Liver (tissue), 9 donors: Measurements from ENCODE around the gene BCL3. TPM values are rescaled to one million over a fixed set of nuclear protein-coding genes. Genes with fewer than 3 reads are reported as not detected.
A peak's percentile ranks its signal among the peaks of the same experiment; 100 is the strongest.

Experiments
- DNase-seq: peaks from one replicate; pipeline ENCODE4 v3.0.0-alpha.2; 2017; ENCODE audit warnings: low spot score
- H3K27ac ChIP-seq, 2 donors: one replicate each; pipeline ENCODE4 v1.7.0; 2013; ENCODE audit warnings: inconsistent platforms in 2 of 2, low read length in 2 of 2, control low read depth in 1 of 2, low read depth in 1 of 2, mild to moderate bottlenecking in 1 of 2
- H3K27me3 ChIP-seq, 4 donors: one replicate each; pipeline versions ENCODE4 v1.6.1 to v1.7.0; 2013; ENCODE audit warnings: low read length in 3 of 4, inconsistent platforms in 1 of 4, mild to moderate bottlenecking in 1 of 4, moderate library complexity in 1 of 4; ENCODE audit not compliant: control insufficient read depth in 4 of 4, insufficient read depth in 4 of 4
- H3K36me3 ChIP-seq, 4 donors: one replicate each; pipeline versions ENCODE4 v1.6.1 to v1.7.0; 2013; ENCODE audit warnings: low read length in 3 of 4, mild to moderate bottlenecking in 3 of 4, low read depth in 1 of 4, moderate library complexity in 1 of 4; ENCODE audit not compliant: control insufficient read depth in 4 of 4, insufficient read depth in 3 of 4
- H3K4me1 ChIP-seq, 4 donors: one replicate each; pipeline versions ENCODE4 v1.6.1 to v1.7.0; 2013; ENCODE audit warnings: low read length in 3 of 4, mild to moderate bottlenecking in 3 of 4, moderate library complexity in 1 of 4; ENCODE audit not compliant: control insufficient read depth in 4 of 4, insufficient read depth in 4 of 4
- H3K4me3 ChIP-seq, 3 donors: one replicate each; pipeline versions ENCODE4 v1.6.1 to v1.7.0; 2013; ENCODE audit warnings: low read length in 3 of 3, control low read depth in 1 of 3, low read depth in 1 of 3, mild to moderate bottlenecking in 1 of 3
- H3K9ac ChIP-seq, 2 donors: one replicate each; pipeline ENCODE4 v1.7.0; 2013; ENCODE audit warnings: low read length in 2 of 2, mild to moderate bottlenecking in 2 of 2, moderate library complexity in 2 of 2, control low read depth in 1 of 2, low read depth in 1 of 2
- H3K9me3 ChIP-seq, 4 donors: one replicate each; pipeline versions ENCODE4 v1.6.1 to v1.7.0; 2013; ENCODE audit warnings: low read length in 3 of 4; ENCODE audit not compliant: control insufficient read depth in 4 of 4
- ATF3 ChIP-seq: IDR thresholded peaks from 2 replicates; pipeline ENCODE4 v1.6.1; 2016; ENCODE audit warnings: antibody characterized with exemption
- CTCF ChIP-seq: fragments of 150-350 bp; IDR thresholded peaks from 2 replicates; pipeline ENCODE4 v1.5.1; 2017; ENCODE audit warnings: improper control_type of control experiment, low read depth, low read length; ENCODE audit not compliant: missing input control
- EGR1 ChIP-seq, 2 donors: IDR thresholded peaks; 2 replicates each; pipeline ENCODE4 v1.6.1; 2016 to 2018; ENCODE audit warnings: antibody characterized with exemption in 2 of 2, low read depth in 2 of 2
- FOXA1 ChIP-seq: IDR thresholded peaks from 2 replicates; pipeline ENCODE4 v1.6.1; 2016; ENCODE audit warnings: antibody characterized with exemption
- FOXA2 ChIP-seq: IDR thresholded peaks from 2 replicates; pipeline ENCODE4 v1.6.1; 2016; ENCODE audit warnings: antibody characterized with exemption
- GABPA ChIP-seq, 2 donors: IDR thresholded peaks in 1 of 2; conservative IDR thresholded peaks in 1 of 2; 2 replicates each; pipeline ENCODE4 v1.6.1; 2016; ENCODE audit warnings: antibody characterized with exemption in 2 of 2, mild to moderate bottlenecking in 1 of 2, moderate library complexity in 1 of 2
- HNF4A ChIP-seq, 2 donors: conservative IDR thresholded peaks; 2 replicates each; pipeline ENCODE4 v1.6.1; 2016; ENCODE audit warnings: antibody characterized with exemption in 2 of 2, mild to moderate bottlenecking in 2 of 2
- HNF4G ChIP-seq: IDR thresholded peaks from 2 replicates; pipeline ENCODE4 v1.6.1; 2016; ENCODE audit warnings: antibody characterized with exemption
- JUND ChIP-seq, 2 donors: IDR thresholded peaks; 2 replicates each; pipeline ENCODE4 v1.6.1; 2016; ENCODE audit warnings: antibody characterized with exemption in 2 of 2
- MAX ChIP-seq: IDR thresholded peaks from 2 replicates; pipeline ENCODE4 v1.6.1; 2016; ENCODE audit warnings: antibody characterized with exemption
- NR2F2 ChIP-seq: IDR thresholded peaks from 2 replicates; pipeline ENCODE4 v1.6.1; 2016; ENCODE audit warnings: antibody characterized with exemption
- RAD21 ChIP-seq, 2 donors: IDR thresholded peaks; 2 replicates each; pipeline ENCODE4 v1.6.1; 2016; ENCODE audit warnings: antibody characterized with exemption in 2 of 2, mild to moderate bottlenecking in 2 of 2
- REST ChIP-seq: IDR thresholded peaks from 2 replicates; pipeline ENCODE4 v1.6.1; 2016; ENCODE audit warnings: antibody characterized with exemption, mild to moderate bottlenecking
- RXRA ChIP-seq, 2 donors: IDR thresholded peaks; 2 replicates each; pipeline ENCODE4 v1.6.1; 2017 to 2018; ENCODE audit warnings: antibody characterized with exemption in 2 of 2, mild to moderate bottlenecking in 1 of 2
- SP1 ChIP-seq: IDR thresholded peaks from 2 replicates; pipeline ENCODE4 v1.6.1; 2018; ENCODE audit warnings: antibody characterized with exemption, mild to moderate bottlenecking
- TAF1 ChIP-seq: conservative IDR thresholded peaks from 2 replicates; pipeline ENCODE4 v1.6.1; 2016; ENCODE audit warnings: antibody characterized with exemption, mild to moderate bottlenecking
- YY1 ChIP-seq: IDR thresholded peaks from 2 replicates; pipeline ENCODE4 v1.6.1; 2016; ENCODE audit warnings: antibody characterized with exemption, mild to moderate bottlenecking
- ZBTB33 ChIP-seq: IDR thresholded peaks from 2 replicates; pipeline ENCODE4 v1.6.1; 2016; ENCODE audit warnings: antibody characterized with exemption
- WGBS: extraction: QIAGEN DNeasy Blood & Tissue Kit; methylation state at CpG from one replicate; pipeline ENCODE4 v1.1.7; 2013; 5-methylcytosine and 5-hydroxymethylcytosine counted together
- polyA plus RNA-seq, 2 donors: library from polyadenylated mRNA; stranded (reverse) in 1 of 2; unstranded in 1 of 2; fragments of 200-250 nt in 1 of 2; fragments of >200 nt in 1 of 2; fragmentation: Nextera tagmentation in 1 of 2; extraction: Ambion mirVana in 1 of 2; gene quantifications; one replicate each; pipeline versions ENCODE4 v1.2.1 to v1.2.3, GENCODE V29; 2013 to 2015
- total RNA-seq, 2 donors: library from RNA; depleted of rRNA; stranded (reverse); fragments of >200 nt; gene quantifications; one replicate each; pipeline ENCODE4 v1.2.3, GENCODE V29; 2014
- donor health status: healthy.
- donor health status: healthy.
- donor health status: healthy.
- donor health status: healthy.
- donor health status: healthy.

Gene BCL3
- total and polyA plus RNA-seq, 4 donors, result 4.5 to 63.6 (median 19.7) TPM

- no peak overlapping the region for H3K4me3 ChIP-seq
- TF ChIP-seq ATF3, result no peak
- TF ChIP-seq YY1, result peak; percentile 26
- no peak for TF ChIP-seq EGR1 (IDR thresholded peaks at IDR 0.05; ENCODE audit: low read depth in 2 of 2)
- TF ChIP-seq RXRA (IDR thresholded peaks at IDR 0.05), result peak; percentile 70 to 80
- TF ChIP-seq MAX, result peak; percentile 33
- no peak for TF ChIP-seq REST
- TF ChIP-seq RAD21 (IDR thresholded peaks at IDR 0.05), result peak; percentile 16 to 48
- peak; percentile 81 for TF ChIP-seq NR2F2
- TF ChIP-seq FOXA2, result no peak
- peak; percentile 56 to 59 for TF ChIP-seq HNF4A (conservative IDR thresholded peaks at IDR 0.05)
- no peak for TF ChIP-seq TAF1
- no peak for TF ChIP-seq ZBTB33
- no peak for TF ChIP-seq FOXA1
- TF ChIP-seq JUND (IDR thresholded peaks at IDR 0.05), result no peak
- no peak for TF ChIP-seq GABPA (IDR thresholded peaks at IDR 0.05 in 1 of 2, conservative IDR thresholded peaks at IDR 0.05 in 1 of 2)
- TF ChIP-seq HNF4G, result no peak
- no peak for TF ChIP-seq CTCF
- TF ChIP-seq SP1, result peak; percentile 47
- H3K36me3 ChIP-seq, result peaks cover 1 to 4% (median 3%) of the 10 kb centered on the region in 4 donors
- H3K4me1 ChIP-seq, result peaks cover 0 to 3% (median 2%) of the 10 kb centered on the region in 4 donors
- H3K27ac ChIP-seq, result no peak overlapping the region
- H3K9me3 ChIP-seq, result no peaks in the 10 kb centered on the region
- no peak overlapping the region for H3K9ac ChIP-seq
- no peak for DNase-seq
- 63% methylated on average over 22 of the region's 22 CpGs for WGBS
- H3K27me3 ChIP-seq, result no peaks in the 10 kb centered on the region
These were observed 16.8 kb downstream of the BCL3 start for GRCh38 chr19:44765033-44765948.
